Prostate gland (tissue), 2 donors: ENCODE measurements around the gene SACM1L.

ENCODE experiments used
- CTCF ChIP-seq, 4 experiments: fragments of 200-600 bp in 2 of 4; fragments of 450-650 bp in 2 of 4; sonication (generic) in 2 of 4; IDR thresholded peaks; 1 replicate in 3 of 4; 2 replicates in 1 of 4; pipeline ENCODE4 v1.5.1; 2016 to 2019; ENCODE audit warnings: antibody characterized with exemption in 4 of 4, mild to moderate bottlenecking in 2 of 4, moderate library complexity in 2 of 4
- POLR2A ChIP-seq: fragments of 450-650 bp; IDR thresholded peaks from one replicate; pipeline ENCODE4 v1.6.1; 2016; ENCODE audit warnings: antibody characterized with exemption, mild to moderate bottlenecking

- TF ChIP-seq CTCF (IDR thresholded peaks at IDR 0.05) (no peak), POLR2A (no peak)
Observed at GRCh38 chr3:45778761-45779201, 89.6 kb downstream of the SACM1L start.
